ENCODE measurements around the gene TNMD. TPM values are rescaled to one million over a fixed set of nuclear protein-coding genes. Genes with fewer than 3 reads are reported as not detected.
A peak's percentile ranks its signal among the peaks of the same experiment; 100 is the strongest.

Gene TNMD
- total RNA-seq, 1 experiment from 2014 or later, result not detected

GRCh38 chrX:100643956-100644860 lies 59.5 kb downstream of the TNMD start, which contains the start of gene SRPX2:
Gene SRPX2, plus strand, starts transcription at chrX:100644199. Its CDS starts 2,124 bp downstream, at chrX:100646323.
- peak; percentile 58 for DNase-seq (ENCODE audit: low spot score)

DNA sequence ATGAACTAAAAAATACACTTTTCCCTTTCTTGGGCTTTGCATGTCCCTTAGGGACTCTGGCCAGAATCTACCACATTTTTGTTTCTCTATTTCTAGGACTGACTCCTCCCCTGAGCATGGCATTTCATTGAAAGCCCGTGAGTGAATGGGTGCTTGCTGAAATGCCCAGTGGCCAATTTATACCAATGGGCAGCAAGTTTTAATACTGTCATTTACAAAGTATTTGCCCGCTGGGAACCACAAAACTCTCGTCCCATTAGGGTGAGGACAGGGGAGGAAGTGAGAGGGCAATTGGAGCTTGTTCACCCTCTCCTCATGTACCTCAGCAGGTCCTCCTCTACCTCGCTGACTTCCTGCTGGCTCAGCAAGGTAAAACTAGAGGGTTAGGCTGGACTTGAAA lies 60.4 kb downstream of the TNMD start:
- DNase-seq (ENCODE audit: low spot score), result no peak

GRCh38 chrX:100647095-100647494 lies 62.4 kb downstream of the TNMD start:
- DNase-seq (ENCODE audit: low spot score), result no peak

DNA sequence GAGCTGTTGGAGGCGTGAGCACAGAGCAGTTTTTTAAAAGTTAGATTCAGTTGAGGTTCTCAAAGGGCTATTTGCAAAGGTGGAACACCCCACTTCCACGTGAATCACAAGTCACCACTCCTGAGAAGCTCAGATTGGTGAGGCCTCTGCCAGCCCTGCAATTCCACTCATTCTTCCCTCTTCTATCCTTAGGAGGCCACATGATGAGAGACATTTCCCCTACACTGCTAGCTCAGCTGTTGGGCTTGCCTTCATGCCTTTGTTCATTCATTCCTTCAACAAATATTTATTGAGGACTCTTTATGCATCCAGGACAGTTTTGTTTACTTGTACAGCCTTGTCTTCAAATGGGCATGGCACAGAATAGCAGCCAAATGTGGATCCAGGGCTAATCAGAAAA lies 63.0 kb downstream of the TNMD start:
- DNase-seq (ENCODE audit: low spot score), result no peak

DNA sequence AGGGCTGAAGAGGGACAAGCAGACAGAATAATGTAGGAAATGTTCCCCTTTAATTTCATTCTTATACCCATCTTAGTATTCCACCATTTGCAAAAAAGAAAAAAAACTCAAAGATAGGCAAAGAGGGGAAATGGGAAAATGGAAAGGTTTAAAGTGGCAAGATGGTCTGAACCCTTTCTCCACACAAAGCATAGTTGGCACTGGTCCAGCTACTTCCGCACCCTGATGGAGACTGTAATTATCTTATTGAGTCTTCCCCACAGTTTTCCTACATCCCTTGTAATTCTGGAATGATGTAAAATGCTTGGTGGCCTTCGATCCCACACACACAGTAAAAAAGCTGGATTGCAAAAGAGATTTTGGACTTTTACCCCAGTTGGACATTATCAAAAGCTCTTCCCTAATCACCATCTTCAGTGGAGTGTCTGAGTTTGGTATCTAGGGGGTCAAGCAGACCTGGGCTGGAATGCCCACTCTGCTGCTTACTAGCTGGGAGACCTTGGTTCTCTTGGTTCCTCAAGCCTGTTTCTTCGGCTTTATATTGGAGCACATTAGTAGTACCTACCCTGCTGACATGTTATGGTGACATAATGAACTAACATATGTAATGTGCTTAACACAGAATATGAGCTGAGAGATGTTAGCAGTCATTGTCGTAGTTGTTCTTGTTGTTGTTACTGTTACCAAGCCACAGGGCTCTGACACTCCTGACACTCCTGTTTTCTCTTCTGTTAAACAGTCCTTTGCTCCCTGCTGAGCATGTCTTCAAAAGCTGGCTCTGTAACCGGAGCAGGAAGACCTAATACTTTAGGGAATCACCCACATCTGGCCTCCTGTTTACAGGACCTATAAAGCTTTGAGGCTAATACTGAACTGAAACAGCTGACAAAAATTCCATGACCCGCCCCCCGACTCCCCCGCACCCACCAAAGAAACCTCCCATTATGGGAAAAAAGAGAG lies 64.0 kb downstream of the TNMD start:
- no peak for DNase-seq (ENCODE audit: low spot score)

Other genes with a start within 250 kb of the TNMD start
- gene PCDH19, start 174.7 kb upstream of the TNMD start, total RNA-seq (2014; rRNA removed; shearing (Covaris generic)), result not detected in 2 replicates
- gene TSPAN6, start 51.9 kb downstream of the TNMD start, total RNA-seq (2014; rRNA removed; shearing (Covaris generic)), result 0.48 TPM in 1 of 2 replicates, not detected in the other
- 0.22 and 1.3 TPM in 2 replicates for gene SRPX2, start 59.3 kb downstream of the TNMD start, total RNA-seq (2014; rRNA removed; shearing (Covaris generic))
- gene SYTL4, start 147.2 kb downstream of the TNMD start, total RNA-seq (2014; rRNA removed; shearing (Covaris generic)), result 5.4 and 5.7 TPM in 2 replicates
- 12.7 and 18.3 TPM in 2 replicates for gene CSTF2, start 235.5 kb downstream of the TNMD start, total RNA-seq (2014; rRNA removed; shearing (Covaris generic))